HEK293T (cell line): ENCODE results near the gene SEMA3E.

Experiments used
- ARNT ChIP-seq: fragments of 450-650 bp; IDR thresholded peaks from 2 replicates; pipeline ENCODE4 v1.6.1; 2017; ENCODE audit warnings: mild to moderate bottlenecking
- BHLHE40 ChIP-seq: fragments of 450-650 bp; IDR thresholded peaks from 2 replicates; pipeline ENCODE4 v1.6.1; 2016; ENCODE audit warnings: mild to moderate bottlenecking, moderate library complexity, borderline replicate concordance
- ELF4 ChIP-seq: fragments of 450-650 bp; IDR thresholded peaks from 2 replicates; pipeline ENCODE4 v1.6.1; 2017; ENCODE audit warnings: antibody characterized with exemption
- FOXA1 ChIP-seq: fragments of 450-650 bp; IDR thresholded peaks from 2 replicates; pipeline ENCODE4 v1.6.1; 2016; ENCODE audit warnings: mild to moderate bottlenecking
- FOXK2 ChIP-seq: fragments of 450-650 bp; IDR thresholded peaks from 2 replicates; pipeline ENCODE4 v1.6.1; 2016; ENCODE audit warnings: mild to moderate bottlenecking
- FOXM1 ChIP-seq: fragments of 450-650 bp; IDR thresholded peaks from 2 replicates; pipeline ENCODE4 v1.6.1; 2017; ENCODE audit warnings: mild to moderate bottlenecking, borderline replicate concordance
- L3MBTL2 ChIP-seq: fragments of 450-650 bp; conservative IDR thresholded peaks from 2 replicates; pipeline ENCODE4 v1.6.1; 2016; ENCODE audit warnings: mild to moderate bottlenecking
- LEF1 ChIP-seq: fragments of 450-650 bp; IDR thresholded peaks from 2 replicates; pipeline ENCODE4 v1.6.1; 2017; ENCODE audit warnings: mild to moderate bottlenecking, borderline replicate concordance
- NFRKB ChIP-seq: fragments of 450-650 bp; IDR thresholded peaks from 2 replicates; pipeline ENCODE4 v1.6.1; 2016; ENCODE audit warnings: mild to moderate bottlenecking, moderate library complexity
- SP1 ChIP-seq: fragments of 450-650 bp; IDR thresholded peaks from 2 replicates; pipeline ENCODE4 v1.6.1; 2017
- SUZ12 ChIP-seq: fragments of 450-650 bp; IDR thresholded peaks from 2 replicates; pipeline ENCODE4 v1.6.1; 2016; ENCODE audit warnings: mild to moderate bottlenecking
- TARDBP ChIP-seq: fragments of 450-650 bp; IDR thresholded peaks from 2 replicates; pipeline ENCODE4 v1.6.1; 2016
- TF ChIP-seq, protein P1 (sequence below): fragments of 450-650 bp; IDR thresholded peaks from 2 replicates; pipeline ENCODE4 v1.6.1; 2016

GRCh38 chr7:83574616-83575015 lies 74.3 kb downstream of the SEMA3E start:
- TF ChIP-seq FOXM1: no peak
- TF ChIP-seq, protein P1, sequence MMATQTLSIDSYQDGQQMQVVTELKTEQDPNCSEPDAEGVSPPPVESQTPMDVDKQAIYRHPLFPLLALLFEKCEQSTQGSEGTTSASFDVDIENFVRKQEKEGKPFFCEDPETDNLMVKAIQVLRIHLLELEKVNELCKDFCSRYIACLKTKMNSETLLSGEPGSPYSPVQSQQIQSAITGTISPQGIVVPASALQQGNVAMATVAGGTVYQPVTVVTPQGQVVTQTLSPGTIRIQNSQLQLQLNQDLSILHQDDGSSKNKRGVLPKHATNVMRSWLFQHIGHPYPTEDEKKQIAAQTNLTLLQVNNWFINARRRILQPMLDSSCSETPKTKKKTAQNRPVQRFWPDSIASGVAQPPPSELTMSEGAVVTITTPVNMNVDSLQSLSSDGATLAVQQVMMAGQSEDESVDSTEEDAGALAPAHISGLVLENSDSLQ: no peak
- TF ChIP-seq SP1: no peak
- no peak for TF ChIP-seq NFRKB
- no peak for TF ChIP-seq LEF1
- no peak for TF ChIP-seq TARDBP
- no peak for TF ChIP-seq FOXA1
- no peak for TF ChIP-seq SUZ12
- TF ChIP-seq FOXK2: no peak
- TF ChIP-seq L3MBTL2: no peak
- TF ChIP-seq ELF4: no peak
- TF ChIP-seq BHLHE40: no peak
- TF ChIP-seq ARNT: no peak
